IMR-90 (cell line): ENCODE data around the gene ARRB1.

Experiments
- BHLHE40 ChIP-seq: fragments of 150-350 bp; IDR thresholded peaks from 2 replicates; pipeline ENCODE4 v1.6.1; 2016; ENCODE audit warnings: mild to moderate bottlenecking, low read depth, low read length
- FOS ChIP-seq: fragments of 150-350 bp; IDR thresholded peaks from 2 replicates; pipeline ENCODE4 v1.6.1; 2016; ENCODE audit warnings: low read depth, low read length
- MXI1 ChIP-seq: IDR thresholded peaks from 2 replicates; pipeline ENCODE4 v1.6.1; 2012; ENCODE audit warnings: low read depth, mild to moderate bottlenecking, low read length, moderate library complexity, borderline replicate concordance
- NFE2L2 ChIP-seq: fragments of 150-350 bp; IDR thresholded peaks from 2 replicates; pipeline ENCODE4 v1.6.1; 2016; ENCODE audit warnings: low read depth, mild to moderate bottlenecking, low read length
- POLR2A ChIP-seq: IDR thresholded peaks from 2 replicates; pipeline ENCODE4 v1.6.1; 2012; ENCODE audit warnings: mild to moderate bottlenecking, low read depth, low read length
- RCOR1 ChIP-seq: IDR thresholded peaks from 2 replicates; pipeline ENCODE4 v1.6.1; 2012; ENCODE audit warnings: mild to moderate bottlenecking, low read length, improper control_type of control experiment; ENCODE audit not compliant: insufficient replicate concordance
- SMC3 ChIP-seq: fragments of 150-350 bp; IDR thresholded peaks from 2 replicates; pipeline ENCODE4 v1.6.1; 2016; ENCODE audit warnings: low read depth, mild to moderate bottlenecking, antibody characterized with exemption, low read length, moderate library complexity
- TF ChIP-seq, protein P1 (sequence below): conservative IDR thresholded peaks from 2 replicates; pipeline ENCODE4 v1.5.1; 2012; ENCODE audit warnings: mild to moderate bottlenecking, low read depth, low read length, improper control_type of control experiment
- TF ChIP-seq, protein P2 (sequence below): fragments of 150-350 bp; IDR thresholded peaks from 2 replicates; pipeline ENCODE4 v1.6.1; 2017; ENCODE audit warnings: mild to moderate bottlenecking, antibody characterized with exemption, low read length, low read depth

DNA sequence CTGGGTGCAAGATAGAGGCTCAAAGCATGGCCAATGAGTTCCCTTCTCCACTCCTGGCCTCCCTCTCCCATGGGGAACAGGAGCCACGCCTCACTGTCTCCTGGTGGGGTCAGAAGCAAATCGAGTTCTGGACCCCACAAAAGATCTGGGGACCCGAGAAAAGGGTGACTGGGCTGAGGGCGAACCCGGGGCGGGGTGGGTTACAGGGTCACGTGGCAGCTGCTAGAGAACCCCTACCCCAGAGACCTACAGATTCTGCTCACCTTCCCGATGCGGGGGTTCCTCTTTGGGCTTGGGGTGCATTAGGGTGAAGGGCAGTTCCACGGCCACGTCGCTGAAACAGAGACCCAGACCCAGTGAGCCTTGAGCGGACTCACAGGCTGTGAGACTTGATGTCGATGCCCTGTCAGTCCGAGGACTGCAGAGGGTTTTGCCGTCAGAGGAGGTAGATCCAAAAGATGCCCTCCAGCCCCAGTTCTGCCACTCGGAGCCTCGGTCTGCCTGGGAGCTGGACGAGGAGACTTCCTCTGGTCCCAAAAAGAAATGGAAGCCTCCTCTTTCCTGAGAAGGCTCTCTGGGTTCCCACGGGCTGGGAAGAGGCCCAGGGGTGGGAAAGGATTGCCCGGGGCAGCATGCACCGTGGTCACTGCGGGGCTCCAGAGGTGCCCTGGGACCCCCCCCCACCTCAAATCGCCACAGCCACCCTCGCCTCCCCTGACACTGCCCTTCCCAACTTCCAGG lies 82.7 kb downstream of the ARRB1 start:
- TF ChIP-seq MXI1 (no peak), POLR2A (no peak), NFE2L2 (no peak), FOS (no peak), SMC3 (no peak), BHLHE40 (no peak), RCOR1 (no peak)
- TF ChIP-seq, protein P1, sequence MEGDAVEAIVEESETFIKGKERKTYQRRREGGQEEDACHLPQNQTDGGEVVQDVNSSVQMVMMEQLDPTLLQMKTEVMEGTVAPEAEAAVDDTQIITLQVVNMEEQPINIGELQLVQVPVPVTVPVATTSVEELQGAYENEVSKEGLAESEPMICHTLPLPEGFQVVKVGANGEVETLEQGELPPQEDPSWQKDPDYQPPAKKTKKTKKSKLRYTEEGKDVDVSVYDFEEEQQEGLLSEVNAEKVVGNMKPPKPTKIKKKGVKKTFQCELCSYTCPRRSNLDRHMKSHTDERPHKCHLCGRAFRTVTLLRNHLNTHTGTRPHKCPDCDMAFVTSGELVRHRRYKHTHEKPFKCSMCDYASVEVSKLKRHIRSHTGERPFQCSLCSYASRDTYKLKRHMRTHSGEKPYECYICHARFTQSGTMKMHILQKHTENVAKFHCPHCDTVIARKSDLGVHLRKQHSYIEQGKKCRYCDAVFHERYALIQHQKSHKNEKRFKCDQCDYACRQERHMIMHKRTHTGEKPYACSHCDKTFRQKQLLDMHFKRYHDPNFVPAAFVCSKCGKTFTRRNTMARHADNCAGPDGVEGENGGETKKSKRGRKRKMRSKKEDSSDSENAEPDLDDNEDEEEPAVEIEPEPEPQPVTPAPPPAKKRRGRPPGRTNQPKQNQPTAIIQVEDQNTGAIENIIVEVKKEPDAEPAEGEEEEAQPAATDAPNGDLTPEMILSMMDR, result no peak
- TF ChIP-seq, protein P2, sequence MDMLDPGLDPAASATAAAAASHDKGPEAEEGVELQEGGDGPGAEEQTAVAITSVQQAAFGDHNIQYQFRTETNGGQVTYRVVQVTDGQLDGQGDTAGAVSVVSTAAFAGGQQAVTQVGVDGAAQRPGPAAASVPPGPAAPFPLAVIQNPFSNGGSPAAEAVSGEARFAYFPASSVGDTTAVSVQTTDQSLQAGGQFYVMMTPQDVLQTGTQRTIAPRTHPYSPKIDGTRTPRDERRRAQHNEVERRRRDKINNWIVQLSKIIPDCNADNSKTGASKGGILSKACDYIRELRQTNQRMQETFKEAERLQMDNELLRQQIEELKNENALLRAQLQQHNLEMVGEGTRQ, result no peak
